ENCODE data around the gene COLQ. TPM values are rescaled to one million over a fixed set of nuclear protein-coding genes. Genes with fewer than 3 reads are reported as not detected.
A peak's percentile ranks its signal among the peaks of the same experiment; 100 is the strongest.

COLQ gene
- total and polyA plus RNA-seq, 2 experiments from 2014 or later: 0.32 to 0.93 TPM

GRCh38 chr3:15477951-15478639, 43.4 kb downstream of the COLQ start:
- no peaks in the 10 kb centered on the region for H3K79me2 ChIP-seq (ENCODE audit: insufficient read depth)
- no peaks in the 10 kb centered on the region for H3K9me2 ChIP-seq (ENCODE audit: insufficient read depth)
- in situ Hi-C loops (cut with MboI): no loop called here
- TF ChIP-seq EZH2phosphoT487 (IDR thresholded peaks at IDR 0.05; ENCODE audit: insufficient read depth, low read depth) (no peak), EZH2 (IDR thresholded peaks at IDR 0.05; ENCODE audit: insufficient read depth, poor library complexity, severe bottlenecking) (no peak)
- no peaks in the 10 kb centered on the region for H3K9me3 ChIP-seq (ENCODE audit: low read depth)
- no peak overlapping the region for H2AFZ ChIP-seq
- 55 to 65% methylated on average over 6 of the region's 6 CpGs for WGBS, 2 experiments (ENCODE audit: low coverage in 1 of 2, low lambda C conversion rate in 2 of 2, missing lambda C conversion rate in 2 of 2)
- no peak overlapping the region for H3K4me2 ChIP-seq (ENCODE audit: unreplicated experiment)
- H3F3A ChIP-seq (ENCODE audit: insufficient read depth): no peaks in the 10 kb centered on the region
- DNase-seq: no peak
- H4K20me1 ChIP-seq (ENCODE audit: insufficient read depth): no peaks in the 10 kb centered on the region
- no peak overlapping the region for H3K4me3 ChIP-seq
- H3K4me1 ChIP-seq (ENCODE audit: insufficient read depth): no peaks in the 10 kb centered on the region
- no peaks in the 10 kb centered on the region for H3K27me3 ChIP-seq (replicated peaks; ENCODE audit: insufficient read depth)
- H3K9ac ChIP-seq: no peak overlapping the region
- no peaks in the 10 kb centered on the region for H3K36me3 ChIP-seq (ENCODE audit: low read depth)
- no peak overlapping the region for H3K27ac ChIP-seq

GRCh38 chr3:15476378-15476777, 45.1 kb downstream of the COLQ start:
- no peak overlapping the region for H3K9ac ChIP-seq
- peak; percentile 69 for DNase-seq
- no peaks in the 10 kb centered on the region for H3K79me2 ChIP-seq (ENCODE audit: insufficient read depth)
- H2AFZ ChIP-seq: no peak overlapping the region
- TF ChIP-seq EZH2 (IDR thresholded peaks at IDR 0.05; ENCODE audit: insufficient read depth, poor library complexity, severe bottlenecking) (no peak), EZH2phosphoT487 (IDR thresholded peaks at IDR 0.05; ENCODE audit: insufficient read depth, low read depth) (no peak)
- H3K27ac ChIP-seq: no peak overlapping the region
- H3K27me3 ChIP-seq (replicated peaks; ENCODE audit: insufficient read depth): no peaks in the 10 kb centered on the region
- no peak overlapping the region for H3K4me3 ChIP-seq
- H3K4me2 ChIP-seq (ENCODE audit: unreplicated experiment): no peak overlapping the region
- in situ Hi-C loops (cut with MboI): no loop called here
- 24 to 27% methylated on average over 3 of the region's 3 CpGs for WGBS, 2 experiments (ENCODE audit: low coverage in 1 of 2, low lambda C conversion rate in 2 of 2, missing lambda C conversion rate in 2 of 2)
- H3K9me2 ChIP-seq (ENCODE audit: insufficient read depth): no peaks in the 10 kb centered on the region
- no peaks in the 10 kb centered on the region for H4K20me1 ChIP-seq (ENCODE audit: insufficient read depth)
- H3F3A ChIP-seq (ENCODE audit: insufficient read depth): no peaks in the 10 kb centered on the region
- no peaks in the 10 kb centered on the region for H3K4me1 ChIP-seq (ENCODE audit: insufficient read depth)
- H3K36me3 ChIP-seq (ENCODE audit: low read depth): no peaks in the 10 kb centered on the region
- no peaks in the 10 kb centered on the region for H3K9me3 ChIP-seq (ENCODE audit: low read depth)

DNA sequence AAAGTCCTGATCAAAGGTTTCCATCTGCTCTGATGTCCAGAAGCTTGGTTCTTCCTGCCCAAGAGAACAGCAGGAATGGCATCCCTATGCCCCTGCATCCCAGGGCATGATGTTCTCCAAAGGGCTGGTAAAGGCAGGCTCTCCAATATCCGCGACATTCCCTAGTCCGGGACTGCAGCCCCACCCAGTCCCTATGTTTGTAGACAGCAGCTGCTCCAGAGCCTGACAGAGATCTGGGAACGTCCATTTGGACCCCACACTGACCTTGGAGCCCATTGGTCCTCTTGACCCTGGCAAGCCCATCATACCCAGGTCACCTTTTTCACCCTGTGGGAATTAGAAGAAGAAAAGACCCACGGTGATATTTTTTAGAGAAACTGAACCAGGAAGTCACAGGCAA, 46.3 kb downstream of the COLQ start:
- DNase-seq: no peak
- no peaks in the 10 kb centered on the region for H3F3A ChIP-seq (ENCODE audit: insufficient read depth)
- no peak overlapping the region for H3K4me3 ChIP-seq
- H3K27ac ChIP-seq: no peak overlapping the region
- H3K9me2 ChIP-seq (ENCODE audit: insufficient read depth): no peaks in the 10 kb centered on the region
- no peaks in the 10 kb centered on the region for H3K27me3 ChIP-seq (replicated peaks; ENCODE audit: insufficient read depth)
- H3K9ac ChIP-seq: no peak overlapping the region
- no peaks in the 10 kb centered on the region for H3K36me3 ChIP-seq (ENCODE audit: low read depth)
- TF ChIP-seq EZH2phosphoT487 (IDR thresholded peaks at IDR 0.05; ENCODE audit: insufficient read depth, low read depth) (no peak), EZH2 (IDR thresholded peaks at IDR 0.05; ENCODE audit: insufficient read depth, poor library complexity, severe bottlenecking) (no peak)
- 64 to 65% methylated on average over 5 of the region's 5 CpGs for WGBS, 2 experiments (ENCODE audit: low coverage in 1 of 2, low lambda C conversion rate in 2 of 2, missing lambda C conversion rate in 2 of 2)
- in situ Hi-C loops (cut with MboI): no loop called here
- H2AFZ ChIP-seq: no peak overlapping the region
- no peaks in the 10 kb centered on the region for H3K4me1 ChIP-seq (ENCODE audit: insufficient read depth)
- H3K79me2 ChIP-seq (ENCODE audit: insufficient read depth): no peaks in the 10 kb centered on the region
- H3K9me3 ChIP-seq (ENCODE audit: low read depth): no peaks in the 10 kb centered on the region
- H3K4me2 ChIP-seq (ENCODE audit: unreplicated experiment): no peak overlapping the region
- no peaks in the 10 kb centered on the region for H4K20me1 ChIP-seq (ENCODE audit: insufficient read depth)

- in situ Hi-C loops (cut with MboI): no loop called here
- Histone ChIP-seq H2AFZ (no peak overlapping the region), H3K27ac (no peak overlapping the region), H3F3A (ENCODE audit: insufficient read depth) (no peaks in the 10 kb centered on the region), H3K9me3 (ENCODE audit: low read depth) (no peaks in the 10 kb centered on the region), H3K4me1 (ENCODE audit: insufficient read depth) (no peaks in the 10 kb centered on the region), H3K4me3 (no peak overlapping the region), H3K79me2 (ENCODE audit: insufficient read depth) (no peaks in the 10 kb centered on the region), H4K20me1 (ENCODE audit: insufficient read depth) (no peaks in the 10 kb centered on the region), H3K4me2 (ENCODE audit: unreplicated experiment) (no peak overlapping the region), H3K27me3 (replicated peaks; ENCODE audit: insufficient read depth) (no peaks in the 10 kb centered on the region), H3K9ac (no peak overlapping the region), H3K9me2 (ENCODE audit: insufficient read depth) (no peaks in the 10 kb centered on the region), H3K36me3 (ENCODE audit: low read depth) (no peaks in the 10 kb centered on the region)
- DNase-seq: no peak
- 66 to 67% methylated on average over 3 of the region's 3 CpGs for WGBS, 2 experiments (ENCODE audit: low coverage in 1 of 2, low lambda C conversion rate in 2 of 2, missing lambda C conversion rate in 2 of 2)
- TF ChIP-seq EZH2phosphoT487 (IDR thresholded peaks at IDR 0.05; ENCODE audit: insufficient read depth, low read depth) (no peak), EZH2 (IDR thresholded peaks at IDR 0.05; ENCODE audit: insufficient read depth, poor library complexity, severe bottlenecking) (no peak)
Measured at GRCh38 chr3:15471861-15472260, 49.6 kb downstream of the COLQ start.
